OCI-LY1 (cell line): Measurements from ENCODE around the gene PRRG4.

ENCODE experiments used
- CTCF ChIP-seq: fragments of 200-600 bp; sonication (generic), shearing (Covaris generic); IDR thresholded peaks from 2 replicates; pipeline ENCODE4 v1.5.1; 2017; ENCODE audit warnings: mild to moderate bottlenecking, antibody characterized with exemption, low read length, moderate library complexity, mixed read lengths
- EZH2 ChIP-seq: fragments of 200-600 bp; sonication (generic), shearing (Covaris generic); IDR thresholded peaks from 2 replicates; pipeline ENCODE4 v1.8.0; 2017; ENCODE audit warnings: borderline replicate concordance, mixed run types, mild to moderate bottlenecking, antibody characterized with exemption, low read length, moderate library complexity, mixed read lengths

GRCh38 chr11:32861850-32862577 lies 32.3 kb downstream of the PRRG4 start:
- TF ChIP-seq CTCF = no peak
- no peak for TF ChIP-seq EZH2
